NCI-H1105 (cell line): ENCODE results near the gene NKAIN2.

Experiments used
- DNase-seq: peaks from one replicate; lab custom pipeline; 2025; lab: John Stamatoyannopoulos, UW

The NKAIN2 gene

DNA sequence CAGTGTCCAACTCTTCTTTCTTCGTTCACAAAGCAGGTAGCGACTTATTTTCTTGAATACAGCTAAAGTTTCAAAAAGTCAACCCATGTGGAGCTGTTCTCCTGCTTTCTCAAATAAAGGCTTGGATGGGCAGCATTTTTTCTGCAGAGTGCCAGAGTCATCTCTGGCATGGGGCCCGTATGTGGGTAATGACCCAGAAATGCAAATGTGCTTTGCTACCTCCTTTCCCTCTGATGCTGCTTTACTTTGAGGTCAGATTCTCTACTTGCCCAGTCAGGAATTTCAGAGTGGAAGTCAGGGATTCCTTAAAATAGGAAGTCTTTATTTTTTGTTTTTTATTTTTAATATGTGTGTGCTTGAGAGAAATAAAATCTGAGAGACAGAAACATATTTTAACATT is 4.9 kb downstream of the NKAIN2 start:
- DNase-seq: peak; percentile 85

- DNase-seq: peak; percentile 43
These were observed 6.5 kb downstream of the NKAIN2 start for GRCh38 chr6:123810214-123810613.

DNA sequence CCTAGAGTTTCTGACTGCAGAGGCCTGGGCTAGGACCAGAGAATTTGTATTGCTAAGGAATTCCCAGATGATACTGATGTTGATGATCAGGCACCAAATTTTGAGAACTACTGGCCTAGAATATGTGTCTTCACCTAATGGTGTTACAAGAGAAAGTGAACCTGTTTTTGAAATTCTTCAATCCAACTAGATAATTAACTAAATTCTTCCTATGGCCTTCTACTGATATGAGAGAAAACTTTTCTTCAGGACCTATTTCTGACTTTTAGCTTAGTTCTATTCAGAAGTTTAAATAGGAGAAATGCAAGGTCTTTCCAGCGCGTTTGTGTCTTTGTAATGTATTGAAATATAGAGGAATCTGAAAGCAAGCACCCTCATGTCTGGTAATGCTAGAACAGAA is 7.3 kb downstream of the NKAIN2 start:
- DNase-seq: no peak

DNA sequence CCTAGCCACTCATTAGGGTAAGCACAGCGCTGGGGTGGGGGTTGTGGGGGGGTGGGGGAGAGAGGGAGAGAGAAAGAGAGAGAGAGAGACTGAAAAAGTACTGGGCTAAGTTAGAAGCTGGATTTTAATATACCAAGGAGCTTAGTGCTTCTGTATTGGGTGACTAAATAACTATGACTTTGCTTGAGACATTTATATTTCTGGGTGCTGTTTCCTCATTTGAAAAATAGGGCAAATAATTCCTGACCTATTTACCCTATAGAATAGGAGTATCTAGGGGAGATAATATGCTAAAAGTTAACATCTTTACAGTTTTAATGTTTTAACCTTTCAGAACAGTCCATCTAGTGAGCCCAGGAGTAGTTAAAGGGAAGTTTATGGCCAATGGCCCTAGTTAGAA is 7.7 kb downstream of the NKAIN2 start:
- no peak for DNase-seq

DNA sequence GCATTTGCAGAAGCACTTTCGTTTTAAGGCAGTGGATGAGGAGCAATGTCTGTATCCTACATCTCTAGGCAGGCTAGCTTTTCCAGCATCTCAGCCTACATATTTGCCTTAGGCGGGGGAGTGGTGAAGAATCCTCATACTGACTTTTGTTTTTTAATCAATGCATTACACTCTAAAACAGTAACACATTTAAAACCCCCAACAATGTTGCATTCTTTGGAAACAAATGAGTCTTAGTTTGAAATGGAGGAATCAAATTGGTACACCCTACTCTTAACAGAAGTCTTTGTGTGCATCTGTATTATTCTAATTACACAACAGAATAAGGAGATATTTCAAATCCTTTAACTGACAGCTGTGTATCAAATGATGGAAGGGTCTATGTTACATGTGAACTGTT is 9.0 kb downstream of the NKAIN2 start:
- DNase-seq: no peak

DNA sequence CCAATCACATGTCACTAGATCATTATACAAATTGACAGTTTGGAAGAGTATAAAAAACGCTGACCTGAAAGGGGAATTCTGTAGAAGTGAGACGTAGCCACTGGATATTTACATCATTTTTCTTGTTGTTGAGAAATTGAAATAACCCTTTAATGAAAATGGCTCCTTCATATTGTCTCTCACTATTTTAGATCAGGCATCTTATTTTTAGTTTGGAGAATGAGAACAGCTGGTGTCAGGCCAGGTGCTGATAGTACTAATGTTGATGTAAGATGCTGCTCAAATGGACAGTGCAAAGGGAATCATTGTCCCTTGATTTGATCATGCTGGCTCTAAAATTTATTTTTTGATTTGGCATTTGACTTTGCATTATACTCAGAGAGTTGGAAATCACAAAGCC is 17.4 kb downstream of the NKAIN2 start:
- DNase-seq: no peak

GRCh38 chr6:123829302-123829953 is 25.8 kb downstream of the NKAIN2 start:
- DNase-seq: no peak

DNA sequence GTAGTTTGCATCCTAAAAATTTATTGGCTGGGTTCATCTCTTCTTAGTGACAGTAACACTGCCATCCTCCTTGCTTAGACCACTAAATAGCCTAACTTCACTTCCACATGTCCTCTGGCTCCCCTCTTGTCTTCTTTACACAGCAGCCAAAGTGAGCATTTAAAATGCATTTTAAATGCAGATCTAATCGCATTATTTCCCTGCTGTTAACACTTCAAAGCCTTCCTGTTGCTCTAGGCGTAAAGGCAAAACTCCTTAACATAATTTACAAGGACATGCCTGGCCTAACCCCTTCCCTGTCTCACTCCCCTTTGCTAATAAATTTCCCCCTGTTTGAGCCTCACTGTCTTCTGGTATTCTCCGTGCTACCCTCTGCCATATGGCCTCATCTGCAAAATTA is 26.5 kb downstream of the NKAIN2 start:
- DNase-seq: no peak

GRCh38 chr6:123838505-123839234 is 35.0 kb downstream of the NKAIN2 start:
- peak; percentile 37 for DNase-seq

- peak; percentile 90 for DNase-seq
These were observed 37.6 kb downstream of the NKAIN2 start for GRCh38 chr6:123841067-123841896.

DNA sequence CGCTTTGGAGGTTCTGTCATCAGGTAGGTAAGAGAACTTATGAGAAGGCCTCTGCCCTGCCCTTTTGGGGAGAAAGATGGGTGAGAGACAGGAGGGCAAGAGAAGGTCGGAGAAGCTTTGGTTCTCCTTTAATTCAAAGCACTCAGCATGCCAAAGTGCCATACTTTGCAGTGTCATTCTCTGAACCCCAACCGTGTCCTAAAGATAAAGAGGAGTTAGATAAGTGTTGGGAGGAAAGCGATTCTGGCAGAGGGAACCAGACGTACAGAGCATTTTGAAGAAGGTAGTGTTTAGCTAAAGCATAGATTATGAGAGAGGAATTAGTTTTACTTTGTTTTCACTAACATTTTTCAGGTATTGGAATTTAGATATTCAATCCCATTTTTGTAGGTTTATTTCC is 40.3 kb downstream of the NKAIN2 start:
- no peak for DNase-seq

DNA sequence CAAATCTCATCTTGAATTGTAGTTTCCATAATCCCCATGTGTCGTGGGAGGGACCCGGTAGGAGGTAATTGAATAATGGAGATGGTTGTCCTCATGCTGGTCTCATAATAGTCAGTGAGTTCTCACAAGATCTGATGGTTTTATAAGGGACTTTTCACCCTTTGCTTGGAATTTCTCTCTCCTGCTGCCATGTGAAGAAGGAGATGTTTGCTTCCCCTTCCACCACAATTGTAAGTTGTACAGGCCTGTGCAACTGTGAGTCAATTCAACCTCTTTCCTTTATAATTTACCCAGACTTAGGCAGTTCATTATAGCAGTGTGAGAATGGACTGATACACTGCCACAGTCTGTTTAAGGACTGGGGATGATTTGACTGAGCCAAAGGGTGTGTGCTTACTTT is 44.7 kb downstream of the NKAIN2 start:
- DNase-seq: no peak

DNA sequence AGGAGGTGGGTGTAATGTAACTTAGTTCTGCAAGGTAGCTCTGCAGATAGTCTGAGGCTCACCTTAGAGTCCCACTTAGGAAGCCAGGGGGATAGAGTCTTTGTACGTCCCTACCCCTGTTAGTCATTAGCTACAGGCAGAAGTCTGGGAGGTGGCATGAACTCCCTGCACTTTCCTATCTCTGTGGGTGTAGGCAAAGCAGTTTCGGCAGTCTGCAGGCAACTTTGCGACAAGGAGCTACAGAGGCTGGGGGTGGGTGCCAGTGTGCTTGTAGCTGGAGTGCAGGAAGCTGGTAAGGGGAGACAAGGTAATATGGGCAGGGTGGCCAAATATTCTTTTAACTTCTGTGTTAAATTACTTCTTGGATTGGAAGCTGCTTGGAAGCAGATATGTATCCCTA is 45.7 kb downstream of the NKAIN2 start:
- DNase-seq: no peak

- DNase-seq: no peak
These were observed 46.9 kb downstream of the NKAIN2 start for GRCh38 chr6:123850555-123850954.

DNA sequence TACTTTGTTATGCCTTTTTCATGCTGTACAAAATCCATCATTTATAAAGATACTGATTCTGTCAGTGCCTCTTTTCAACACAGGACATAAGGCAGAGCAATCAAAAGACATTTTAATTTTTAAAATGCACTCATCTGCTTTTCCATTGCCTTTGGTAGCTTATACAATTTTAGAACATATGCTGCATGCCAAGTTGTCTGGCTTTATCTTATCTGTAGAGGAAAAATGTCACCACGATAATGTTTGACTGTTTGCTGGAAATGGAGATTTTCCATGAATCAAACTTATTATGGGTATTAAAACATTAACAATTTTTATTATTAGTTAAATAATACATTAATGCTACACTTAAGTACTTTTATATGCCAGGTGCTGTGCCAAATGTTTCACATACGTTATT is 50.5 kb downstream of the NKAIN2 start:
- DNase-seq: no peak

- no peak for DNase-seq
These were observed 51.8 kb downstream of the NKAIN2 start for GRCh38 chr6:123855506-123855905.

GRCh38 chr6:123859291-123859690 is 55.6 kb downstream of the NKAIN2 start:
- no peak for DNase-seq

DNA sequence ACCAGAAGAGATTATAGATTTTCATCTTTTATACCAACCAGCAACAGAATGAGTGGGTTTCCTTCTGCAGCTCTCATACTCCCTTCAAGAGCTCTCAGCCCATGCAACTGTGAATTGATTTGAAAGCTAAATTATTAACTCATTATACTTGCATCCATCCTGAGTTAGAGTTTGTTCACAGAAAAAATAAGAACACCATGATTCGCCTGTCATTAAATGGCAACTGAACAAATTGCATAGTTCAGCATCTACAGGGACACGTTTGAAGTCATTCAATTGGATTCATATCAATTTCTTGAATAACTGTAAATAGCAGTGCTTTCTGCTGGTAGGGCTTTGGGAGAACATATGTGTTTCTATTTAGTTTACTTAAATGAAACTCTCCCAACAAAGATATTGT is 65.7 kb downstream of the NKAIN2 start:
- DNase-seq: no peak

- no peak for DNase-seq
These were observed 70.3 kb downstream of the NKAIN2 start for GRCh38 chr6:123873974-123874373.

DNA sequence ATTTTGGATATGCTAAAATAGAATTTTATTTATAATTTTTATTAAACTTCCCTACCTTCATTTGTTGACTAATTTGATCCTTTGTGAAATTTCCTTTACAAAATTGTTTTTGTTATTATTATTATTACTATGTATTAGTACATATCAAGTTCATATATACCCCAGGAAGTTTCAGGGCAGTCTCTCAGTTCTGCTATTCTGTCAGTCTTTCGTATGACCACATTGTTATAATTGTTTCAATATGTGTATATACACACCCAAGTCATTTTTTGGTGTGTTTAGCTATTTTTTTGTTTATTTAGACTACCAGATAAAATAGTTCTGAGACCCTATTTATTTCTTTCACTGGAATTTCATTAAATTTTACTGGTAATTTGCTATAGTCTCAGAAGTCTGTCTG is 72.1 kb downstream of the NKAIN2 start:
- DNase-seq: no peak

GRCh38 chr6:123879749-123880148 is 76.1 kb downstream of the NKAIN2 start:
- DNase-seq: no peak

GRCh38 chr6:123888771-123889513 is 85.3 kb downstream of the NKAIN2 start:
- DNase-seq: no peak
